Heart left ventricle (tissue), 13 donors: ENCODE results near the gene CRYL1.

Source experiments
- CTCF ChIP-seq, 12 donors: fragments of 200-600 bp; sonication (generic) in 4 of 12; IDR thresholded peaks; one replicate each; pipeline versions ENCODE4 v1.5.0 to v1.8.0; 2018 to 2022; ENCODE audit warnings: antibody characterized with exemption in 12 of 12, mild to moderate bottlenecking in 5 of 12
- POLR2A ChIP-seq, 2 donors: fragments of 450-650 bp; IDR thresholded peaks; one replicate each; pipeline ENCODE4 v1.6.1; 2017; ENCODE audit warnings: antibody characterized with exemption in 2 of 2, mild to moderate bottlenecking in 2 of 2, moderate library complexity in 2 of 2
- donor health status: ischemic (EF 13 %, LVEDD 7.1; RV severe dilation, severe dysfunction).
- donor health status: DM: no; HTN: yes; CAD: no.
- donor health status: DM: no; HTN: no; CAD: no.
- donor health status: ischemic (EF 25% LVEDD 6.9; RV normal size, moderate dysfunction).
- donor health status: ischemic (EF 25% LVEDD 5.7; RV mildly dilated, moderate dysfunction).
- donor health status: ischemic (EF 35%, LVEDD 5.7; RV mildly dilated, moderate dysfunction).
- donor health status: nonischemic (EF 11% LVEDD 7.7; RV severe dilation, severe dysfunction).
- donor health status: DM: yes; HTN: yes; CAD: no.
- donor health status: PGD.
- donor health status: ischemic (EF 29% LVEDD 5.4; RV normal size, mild dysfunction).
- donor health status: nonischemic (EF 23%, LVEDD 6.1; RV moderate dilation, normal function).

GRCh38 chr13:20526664-20527063 is 1.0 kb upstream of the CRYL1 start:
- no peak for TF ChIP-seq CTCF (IDR thresholded peaks at IDR 0.05)
- no peak for TF ChIP-seq POLR2A (IDR thresholded peaks at IDR 0.05)
